B cell (primary cell): ENCODE results near the gene MEF2C. TPM values are rescaled to one million over a fixed set of nuclear protein-coding genes. Genes with fewer than 3 reads are reported as not detected.

Experiments used
- ATAC-seq: fragments of 200-7000 bp; cut with Tn5 transposase; one replicate; pipeline ENCODE4 v1.10.0; 2021; ENCODE audit warnings: low read depth, mild to moderate bottlenecking, moderate number of reproducible peaks, moderate library complexity
- CTCF ChIA-PET: fragments of 350-600 bp; sonication (Branson Sonifier 250); formaldehyde crosslinking; loops from one replicate; lab custom pipeline; 2021; ENCODE audit warnings: antibody characterized with exemption, inconsistent platforms; lab: Charles Lee
- POLR2A ChIA-PET: fragments of 350-600 bp; sonication (Branson Sonifier 250); formaldehyde crosslinking; loops from one replicate; lab custom pipeline; 2021; ENCODE audit warnings: antibody characterized with exemption; lab: Charles Lee
- DNase-seq: peaks from one replicate; pipeline ENCODE4 v3.0.0; 2013
- H2AFZ ChIP-seq: 2 replicates; pipeline ENCODE4 v1.6.1; 2012; ENCODE audit warnings: mild to moderate bottlenecking, low read depth, low read length; ENCODE audit not compliant: insufficient read depth, poor library complexity, severe bottlenecking
- H3K27ac ChIP-seq, 2 donors: 1 replicate in 1 of 2; 2 replicates in 1 of 2; pipeline ENCODE4 v1.5.1; 2012 to 2013; ENCODE audit warnings: low read length in 2 of 2, mild to moderate bottlenecking in 2 of 2, moderate library complexity in 1 of 2
- H3K27me3 ChIP-seq, 4 experiments: fragments of 200-600 bp in 1 of 4; sonication (generic) in 1 of 4; replicated peaks in 1 of 4; 1 replicate in 2 of 4; 2 replicates in 2 of 4; pipeline versions ENCODE4 v1.6.1 to v1.7.0; 2013 to 2016; ENCODE audit warnings: low read length in 3 of 4, mild to moderate bottlenecking in 2 of 4, mixed read lengths in 1 of 4, moderate library complexity in 1 of 4; ENCODE audit not compliant: insufficient read depth in 4 of 4, control insufficient read depth in 3 of 4; ENCODE audit errors: control extremely low read depth in 1 of 4
- H3K36me3 ChIP-seq, 2 experiments: replicated peaks in 1 of 2; 1 replicate in 1 of 2; 2 replicates in 1 of 2; pipeline versions ENCODE4 v1.6.1 to v1.7.1; 2013; ENCODE audit warnings: low read length in 1 of 2; ENCODE audit not compliant: insufficient read depth in 2 of 2, control insufficient read depth in 1 of 2; ENCODE audit errors: control extremely low read depth in 1 of 2, extremely low read depth in 1 of 2
- H3K4me1 ChIP-seq, 2 donors: fragments of 200-600 bp in 1 of 2; sonication (generic) in 1 of 2; 1 replicate in 1 of 2; 2 replicates in 1 of 2; pipeline versions ENCODE4 v1.5.1 to v1.6.1; 2013 to 2017; ENCODE audit warnings: low read length in 2 of 2; ENCODE audit not compliant: control insufficient read depth in 2 of 2, insufficient read depth in 2 of 2
- H3K4me2 ChIP-seq: replicated peaks from 2 replicates; pipeline ENCODE3; 2012; ENCODE audit warnings: mild to moderate bottlenecking, low read depth, low read length; ENCODE audit not compliant: poor library complexity, severe bottlenecking
- H3K4me3 ChIP-seq, 5 experiments: fragments of 200-600 bp in 1 of 5; sonication (generic) in 1 of 5; 1 replicate in 3 of 5; 2 replicates in 2 of 5; pipeline versions ENCODE4 v1.5.1 to v1.7.0; 2011 to 2016; ENCODE audit warnings: low read length in 4 of 5, mild to moderate bottlenecking in 4 of 5, low read depth in 2 of 5, control low read depth in 1 of 5, moderate library complexity in 1 of 5; ENCODE audit not compliant: insufficient read depth in 1 of 5; ENCODE audit errors: control extremely low read depth in 1 of 5, extremely low read depth in 1 of 5
- H3K79me2 ChIP-seq: fragments of 200-600 bp; sonication (generic); one replicate; pipeline ENCODE4 v1.6.0; 2016; ENCODE audit warnings: low read length; ENCODE audit not compliant: control insufficient read depth, insufficient read depth
- H3K9ac ChIP-seq: fragments of 200-600 bp; sonication (generic); 2 replicates; pipeline ENCODE4 v1.6.1; 2017; ENCODE audit warnings: mild to moderate bottlenecking, low read length, moderate library complexity
- H3K9me3 ChIP-seq, 3 donors: one replicate each; pipeline versions ENCODE4 v1.6.1 to v1.7.1; 2013; ENCODE audit warnings: low read length in 2 of 3; ENCODE audit not compliant: control insufficient read depth in 2 of 3, insufficient read depth in 1 of 3; ENCODE audit errors: control extremely low read depth in 1 of 3
- H4K20me1 ChIP-seq: 2 replicates; pipeline ENCODE4 v1.6.0; 2012; ENCODE audit warnings: mild to moderate bottlenecking, low read length; ENCODE audit not compliant: insufficient read depth, control insufficient read depth, poor library complexity, severe bottlenecking
- H3K27ac Mint-ChIP-seq: one replicate; pipeline ENCODE4 v1.8.0; 2021; ENCODE audit warnings: mixed read lengths
- H3K27me3 Mint-ChIP-seq: one replicate; pipeline ENCODE4 v1.8.0; 2021; ENCODE audit warnings: mixed read lengths
- H3K4me1 Mint-ChIP-seq: one replicate; pipeline ENCODE4 v1.8.0; 2021; ENCODE audit warnings: mixed read lengths
- H3K4me3 Mint-ChIP-seq: one replicate; pipeline ENCODE4 v1.8.0; 2021; ENCODE audit warnings: mixed read lengths
- H3K9me3 Mint-ChIP-seq: one replicate; pipeline ENCODE4 v1.8.0; 2022; ENCODE audit warnings: mixed read lengths; ENCODE audit not compliant: insufficient read depth
- EZH2 ChIP-seq: IDR thresholded peaks from 2 replicates; pipeline ENCODE4 v1.6.1; 2012; ENCODE audit warnings: borderline replicate concordance, low read depth, mild to moderate bottlenecking, moderate library complexity, low read length; ENCODE audit not compliant: insufficient read depth, poor library complexity, severe bottlenecking
- WGBS: methylation state at CpG from one replicate; pipeline ENCODE4 v1.1.5; 2013; ENCODE audit warnings: missing lambda C conversion rate; ENCODE audit not compliant: insufficient coverage; 5-methylcytosine and 5-hydroxymethylcytosine counted together
- intact Hi-C: fragments of 100-400 bp; cut with micrococcal nuclease; formaldehyde crosslinking; loops from one replicate; pipeline ENCODE4 v1.10.0; 2022
- polyA minus RNA-seq: library from RNA; depleted of rRNA, polyadenylated mRNA; stranded (reverse); fragments of >200 nt; gene quantifications from 2 replicates; pipeline ENCODE4 v1.2.3, GENCODE V29; 2012
- polyA plus RNA-seq: library from polyadenylated mRNA; depleted of rRNA; stranded (reverse); fragments of >200 nt; gene quantifications from 2 replicates; pipeline ENCODE4 v1.2.3, GENCODE V29; 2012
- total RNA-seq, 2 donors: library from RNA; stranded (reverse); fragments of 120-200 nt in 1 of 2; gene quantifications; 1 replicate in 1 of 2; 2 replicates in 1 of 2; pipeline versions ENCODE4 v1.2.3 to v1.2.4, GENCODE V29; 2013 to 2022
- TF ChIP-seq, protein P1 (sequence below): fragments of 200-600 bp; IDR thresholded peaks from one replicate; pipeline ENCODE4 v1.8.0; 2022; ENCODE audit warnings: antibody characterized with exemption, mild to moderate bottlenecking

Gene MEF2C
- 333 and 354 TPM in 2 replicates for total RNA-seq
- total RNA-seq (2013) = 479 TPM
- polyA plus RNA-seq = 97.4 and 113 TPM in 2 replicates
- 321 and 420 TPM in 2 replicates for polyA minus RNA-seq

DNA sequence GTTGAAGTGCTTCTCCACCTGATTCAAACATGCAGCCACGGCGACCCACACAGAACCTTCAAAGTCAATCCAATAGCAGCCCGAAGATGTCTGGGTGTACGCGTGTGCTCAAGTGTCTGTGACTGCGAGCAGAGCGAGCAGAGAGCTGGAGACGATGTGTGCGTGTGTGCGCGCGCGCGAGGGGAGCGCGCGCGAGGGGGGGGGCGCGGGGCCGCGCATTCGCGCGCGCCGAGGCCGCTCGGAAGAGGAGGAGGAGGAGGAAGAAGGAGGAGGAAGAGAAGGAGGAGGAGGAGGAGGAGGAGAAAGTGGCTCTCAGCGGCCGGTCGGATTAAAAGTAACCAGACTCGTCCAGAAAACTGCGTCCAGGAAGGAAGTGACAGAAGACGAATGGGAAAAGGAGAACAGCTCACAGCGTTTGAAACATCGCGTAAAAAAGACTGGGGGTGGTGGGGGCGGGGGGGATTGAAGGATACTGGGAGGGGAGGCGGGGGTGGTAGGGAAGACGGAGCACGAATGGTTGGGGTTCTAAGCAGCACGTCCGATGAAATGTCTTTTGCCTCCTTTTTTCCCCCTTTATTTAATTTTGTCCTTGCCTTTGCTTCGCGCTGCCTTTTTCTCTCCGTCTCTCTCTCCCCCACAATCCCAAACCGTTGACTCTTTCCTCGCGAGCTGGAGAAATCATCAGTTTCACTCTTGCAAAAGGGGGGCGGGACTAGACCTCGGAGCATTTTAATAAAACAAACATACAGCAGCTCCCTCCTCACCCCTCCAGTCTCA is at the start of gene MEF2C:
TSS of gene MEF2C (minus strand) at position 126 of the 777 bp plus-strand sequence. CDS start 59,396 bp downstream, outside the sequence.
- Histone ChIP-seq H4K20me1 (peaks cover 5% of the 10 kb centered on the region), H3K27ac (peak within 1 kb of the TSS; percentile 73 to 90), H3K27me3 (no peaks in the 10 kb centered on the region), H3K9ac (peak within 1 kb of the TSS; percentile 85), H2AFZ (peak within 1 kb of the TSS; percentile 82), H3K4me1 (peaks cover 28 to 36% of the 10 kb centered on the region in 2 donors), H3K36me3 (no peaks in the 10 kb centered on the region), H3K9me3 (no peaks in the 10 kb centered on the region), H3K4me2 (peak within 1 kb of the TSS; percentile 87), H3K4me3 (peak within 1 kb of the TSS; percentile 79 to 99 (median 89)), H3K79me2 (peaks cover 59% of the 10 kb centered on the region)
- intact Hi-C loops = loop anchor here (1.0 to 10.0 kb wide), 9 partner anchors 56 to 1592 kb away; partner anchors contain the start of genes CETN3, MBLAC2 and POLR3G
- ChIA-PET CTCF (interaction anchor here (0.7 to 8.0 kb wide), 13 partner anchors 9 to 1993 kb away, joined by 3 to 67 read pairs (median 4); no protein-coding TSS in a partner anchor), POLR2A (interaction anchor here (0.5 to 2.6 kb wide), 12 partner anchors 29 to 513 kb away, joined by 3 to 19 read pairs (median 4); no protein-coding TSS in a partner anchor)
- Mint-ChIP-seq H3K27me3 (no peaks in the 10 kb centered on the region), H3K27ac (peak within 1 kb of the TSS; percentile 97), H3K4me1 (peaks cover 50% of the 10 kb centered on the region), H3K9me3 (no peaks in the 10 kb centered on the region), H3K4me3 (peak within 1 kb of the TSS; percentile 98)
- ATAC-seq (peak; percentile 60), DNase-seq (peak; percentile 92)
- whole genome bisulfite sequencing = under 1% methylated on average over 44 of the region's 52 CpGs
- TF ChIP-seq, protein P1, sequence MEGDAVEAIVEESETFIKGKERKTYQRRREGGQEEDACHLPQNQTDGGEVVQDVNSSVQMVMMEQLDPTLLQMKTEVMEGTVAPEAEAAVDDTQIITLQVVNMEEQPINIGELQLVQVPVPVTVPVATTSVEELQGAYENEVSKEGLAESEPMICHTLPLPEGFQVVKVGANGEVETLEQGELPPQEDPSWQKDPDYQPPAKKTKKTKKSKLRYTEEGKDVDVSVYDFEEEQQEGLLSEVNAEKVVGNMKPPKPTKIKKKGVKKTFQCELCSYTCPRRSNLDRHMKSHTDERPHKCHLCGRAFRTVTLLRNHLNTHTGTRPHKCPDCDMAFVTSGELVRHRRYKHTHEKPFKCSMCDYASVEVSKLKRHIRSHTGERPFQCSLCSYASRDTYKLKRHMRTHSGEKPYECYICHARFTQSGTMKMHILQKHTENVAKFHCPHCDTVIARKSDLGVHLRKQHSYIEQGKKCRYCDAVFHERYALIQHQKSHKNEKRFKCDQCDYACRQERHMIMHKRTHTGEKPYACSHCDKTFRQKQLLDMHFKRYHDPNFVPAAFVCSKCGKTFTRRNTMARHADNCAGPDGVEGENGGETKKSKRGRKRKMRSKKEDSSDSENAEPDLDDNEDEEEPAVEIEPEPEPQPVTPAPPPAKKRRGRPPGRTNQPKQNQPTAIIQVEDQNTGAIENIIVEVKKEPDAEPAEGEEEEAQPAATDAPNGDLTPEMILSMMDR = no peak
- no peak for TF ChIP-seq EZH2

DNA sequence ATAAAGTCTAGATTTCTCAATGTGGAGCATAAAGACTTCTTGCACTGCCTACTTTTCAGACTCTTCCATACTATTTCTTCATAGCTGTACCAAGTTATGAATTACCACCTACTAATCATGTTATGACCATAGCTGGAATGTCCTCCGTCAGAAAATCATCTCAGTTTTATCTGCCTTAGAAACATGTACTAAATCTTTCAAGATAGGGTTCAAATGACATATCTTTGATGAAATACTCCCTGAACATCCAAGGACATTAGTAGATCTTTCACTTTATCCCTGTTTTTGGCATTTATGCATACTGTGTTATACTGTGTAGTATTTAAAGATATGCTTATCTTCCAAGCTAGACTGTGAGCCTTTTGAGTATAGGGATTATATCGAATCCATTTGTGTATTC is 49.6 kb upstream of the MEF2C start:
- H3K79me2 ChIP-seq = no peaks in the 10 kb centered on the region
- H3K9me3 Mint-ChIP-seq = no peaks in the 10 kb centered on the region
- H3K4me3 Mint-ChIP-seq = no peak overlapping the region
- H3K36me3 ChIP-seq = no peaks in the 10 kb centered on the region
- intact Hi-C loops = no loop called here
- no peak overlapping the region for H3K27ac Mint-ChIP-seq
- no peaks in the 10 kb centered on the region for H3K4me1 ChIP-seq
- DNase-seq (no peak), ATAC-seq (no peak)
- H3K27me3 ChIP-seq = no peaks in the 10 kb centered on the region
- ChIA-PET POLR2A (no interaction called here), CTCF (interaction anchor here (1.1 kb wide), 1 partner anchor 201 kb away, joined by 3 read pairs; no protein-coding TSS in a partner anchor)
- peaks cover under 1% of the 10 kb centered on the region for H3K4me1 Mint-ChIP-seq
- no peak overlapping the region for H3K27ac ChIP-seq
- H4K20me1 ChIP-seq = no peaks in the 10 kb centered on the region
- H3K4me3 ChIP-seq = no peak overlapping the region
- no peak overlapping the region for H2AFZ ChIP-seq
- H3K9ac ChIP-seq = no peak overlapping the region
- H3K27me3 Mint-ChIP-seq = no peaks in the 10 kb centered on the region
- 100% methylated on average over 2 of the region's 2 CpGs for WGBS
- no peak for TF ChIP-seq EZH2
- TF ChIP-seq, protein P1 = no peak
- H3K4me2 ChIP-seq = no peak overlapping the region
- no peaks in the 10 kb centered on the region for H3K9me3 ChIP-seq
